ENCODE data around the gene PTGER1. TPM values are rescaled to one million over a fixed set of nuclear protein-coding genes. Genes with fewer than 3 reads are reported as not detected.
A peak's percentile ranks its signal among the peaks of the same experiment; 100 is the strongest.

The PTGER1 gene
- total and polyA plus RNA-seq, 2 experiments from 2014 or later = 0.60 to 3.5 TPM

GRCh38 chr19:14482172-14482941 lies 7.2 kb upstream of the PTGER1 start:
- Histone ChIP-seq H3K79me2 (peaks cover 9% of the 10 kb centered on the region), H3K4me2 (no peak overlapping the region), H3K36me3 (replicated peaks; ENCODE audit: insufficient read depth, low read depth) (peaks cover 4% of the 10 kb centered on the region), H3K27ac (no peak overlapping the region), H3K9me2 (replicated peaks; ENCODE audit: insufficient read depth) (no peaks in the 10 kb centered on the region), H3K9me3 (ENCODE audit: low read depth) (no peaks in the 10 kb centered on the region), H3K4me1 (ENCODE audit: insufficient read depth) (peaks cover 8% of the 10 kb centered on the region), H3K4me3 (no peak overlapping the region), H2AFZ (no peak overlapping the region), H4K20me1 (ENCODE audit: insufficient read depth, poor library complexity, severe bottlenecking) (peaks cover 3% of the 10 kb centered on the region), H3K27me3 (no peaks in the 10 kb centered on the region)
- DNase-seq (ENCODE audit: low spot score) = no peak
- TF ChIP-seq EZH2 (IDR thresholded peaks at IDR 0.05; ENCODE audit: borderline replicate concordance) (no peak), CTCF (IDR thresholded peaks at IDR 0.05; ENCODE audit: poor library complexity) (no peak), EZH2phosphoT487 (IDR thresholded peaks at IDR 0.05; ENCODE audit: low read depth, severe bottlenecking, unreplicated experiment) (no peak)
- 98% methylated on average over 9 of the region's 18 CpGs for WGBS (ENCODE audit: low lambda C conversion rate, missing lambda C conversion rate)

DNA sequence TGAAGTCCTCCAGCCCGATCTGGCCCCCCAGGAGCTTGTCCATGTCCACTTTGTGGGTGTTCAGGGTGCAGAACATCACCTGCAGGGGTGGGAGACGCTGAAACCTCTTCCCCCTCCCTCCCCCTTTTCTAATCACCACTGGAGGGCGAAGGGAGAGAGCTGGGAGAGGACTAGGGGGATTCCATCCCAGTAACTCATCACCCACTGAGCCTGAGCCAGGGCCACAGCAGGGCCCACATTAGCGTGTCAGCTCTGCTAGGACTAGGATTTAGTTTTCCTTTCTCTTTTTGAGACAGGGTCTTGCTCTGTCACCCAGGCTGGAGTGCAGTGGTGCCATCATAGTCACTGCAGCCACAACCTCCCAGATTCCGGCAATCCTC lies 5.5 kb upstream of the PTGER1 start:
- no peak overlapping the region for H2AFZ ChIP-seq

DNA sequence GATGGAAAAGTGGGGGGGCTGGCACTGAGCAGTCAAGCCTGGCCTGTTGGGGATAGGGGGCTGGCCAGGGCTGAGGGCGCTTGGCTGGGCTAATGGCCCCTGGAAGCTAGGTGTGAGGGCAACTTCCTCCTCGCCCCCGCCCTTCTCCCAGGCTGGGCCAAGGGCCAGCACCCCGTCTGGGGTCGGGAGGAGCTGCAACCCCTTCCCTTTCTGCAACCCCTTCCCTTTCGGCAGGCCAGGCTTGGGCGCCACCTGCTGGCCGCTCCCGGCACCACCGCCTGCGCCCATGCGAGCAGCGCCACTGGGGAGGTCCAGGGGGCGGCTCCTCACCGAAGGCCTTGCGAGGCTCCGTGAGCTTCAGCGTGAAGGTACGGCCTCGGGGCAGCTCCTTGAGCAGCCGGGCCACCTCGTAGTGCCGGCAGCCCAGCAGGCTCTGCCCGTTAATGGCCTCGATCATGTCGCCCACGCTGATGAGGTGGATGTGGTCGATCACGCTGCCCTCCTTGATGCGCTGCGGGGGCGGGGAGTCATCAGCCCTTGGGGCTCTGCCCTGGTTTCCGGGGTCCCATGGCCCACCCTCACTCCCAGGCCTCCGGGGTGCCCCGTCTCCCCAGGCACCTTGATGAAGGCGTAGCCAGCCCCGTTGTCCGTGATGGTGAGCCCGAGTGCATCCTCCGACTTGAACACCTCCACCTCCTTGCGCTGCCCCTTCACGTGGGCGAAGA lies 5.0 kb upstream of the PTGER1 start:
- Histone ChIP-seq H3K4me2 (no peak overlapping the region), H4K20me1 (ENCODE audit: insufficient read depth, poor library complexity, severe bottlenecking) (peaks cover 3% of the 10 kb centered on the region), H2AFZ (no peak overlapping the region), H3K27me3 (no peaks in the 10 kb centered on the region), H3K27ac (no peak overlapping the region), H3K36me3 (replicated peaks; ENCODE audit: insufficient read depth, low read depth) (peaks cover 4% of the 10 kb centered on the region), H3K9me3 (ENCODE audit: low read depth) (no peaks in the 10 kb centered on the region), H3K4me1 (ENCODE audit: insufficient read depth) (peaks cover 22% of the 10 kb centered on the region), H3K4me3 (no peak overlapping the region), H3K9me2 (replicated peaks; ENCODE audit: insufficient read depth) (no peaks in the 10 kb centered on the region), H3K79me2 (no peaks in the 10 kb centered on the region)
- peak; percentile 78 for TF ChIP-seq CTCF (IDR thresholded peaks at IDR 0.05; ENCODE audit: poor library complexity)
- no peak for TF ChIP-seq EZH2phosphoT487 (IDR thresholded peaks at IDR 0.05; ENCODE audit: low read depth, severe bottlenecking, unreplicated experiment)
- 69% methylated on average over 39 of the region's 43 CpGs for WGBS (ENCODE audit: low lambda C conversion rate, missing lambda C conversion rate)
- DNase-seq (ENCODE audit: low spot score) = no peak

More for the DNA sequence above, 5.5 kb upstream of the PTGER1 start:
- TF ChIP-seq CTCF (IDR thresholded peaks at IDR 0.05; ENCODE audit: poor library complexity) (no peak), EZH2phosphoT487 (IDR thresholded peaks at IDR 0.05; ENCODE audit: low read depth, severe bottlenecking, unreplicated experiment) (no peak), EZH2 (IDR thresholded peaks at IDR 0.05; ENCODE audit: borderline replicate concordance) (no peak)
- Histone ChIP-seq H3K4me3 (no peak overlapping the region), H4K20me1 (ENCODE audit: insufficient read depth, poor library complexity, severe bottlenecking) (peaks cover 3% of the 10 kb centered on the region), H3K9me3 (ENCODE audit: low read depth) (no peaks in the 10 kb centered on the region), H3K9me2 (replicated peaks; ENCODE audit: insufficient read depth) (no peaks in the 10 kb centered on the region), H3K36me3 (replicated peaks; ENCODE audit: insufficient read depth, low read depth) (peaks cover 4% of the 10 kb centered on the region), H3K79me2 (no peaks in the 10 kb centered on the region), H3K4me1 (ENCODE audit: insufficient read depth) (peaks cover 16% of the 10 kb centered on the region), H3K27ac (no peak overlapping the region), H3K27me3 (no peaks in the 10 kb centered on the region), H3K4me2 (no peak overlapping the region)
- DNase-seq (ENCODE audit: low spot score) = no peak
- WGBS (ENCODE audit: low lambda C conversion rate, missing lambda C conversion rate) = 84% methylated on average over 5 of the region's 5 CpGs
